Endothelial cell of umbilical vein (primary cell): ENCODE results near the gene CD200. TPM values are rescaled to one million over a fixed set of nuclear protein-coding genes. Genes with fewer than 3 reads are reported as not detected.

ENCODE experiments used
- BruUV-seq: library from RNA; stranded (reverse); fragments of 400-500 nt; replicated peaks from 2 replicates; lab custom pipeline; 2021; lab: Mats Ljungman, UMichigan
- CTCF ChIA-PET: fragments of 300-600, 350-600 bp; sonication (Branson Sonifier 250); formaldehyde crosslinking; loops from one replicate; lab custom pipeline; 2021; ENCODE audit warnings: antibody characterized with exemption, inconsistent platforms; lab: Charles Lee
- POLR2A ChIA-PET: fragments of 300-600, 350-600 bp; sonication (Branson Sonifier 250); formaldehyde crosslinking; loops from one replicate; lab custom pipeline; 2021; ENCODE audit warnings: antibody characterized with exemption, inconsistent platforms; lab: Charles Lee
- DNase-seq: peaks from one replicate; pipeline ENCODE4 v3.0.0-alpha.2; 2011; ENCODE audit warnings: low read depth, low spot score
- FAIRE-seq: peaks from 2 replicates; lab custom pipeline; 2011; peaks lifted over from hg19 to GRCh38; lab: Jason Lieb, UNC
- H2AFZ ChIP-seq: 2 replicates; pipeline ENCODE4 v1.6.0; 2012; ENCODE audit warnings: low read depth, low read length, control low read depth, inconsistent platforms
- H3K27ac ChIP-seq: 2 replicates; pipeline ENCODE4 v1.5.1; 2011; ENCODE audit warnings: low read depth, mild to moderate bottlenecking, control low read depth, low read length, moderate library complexity; ENCODE audit not compliant: insufficient read depth
- H3K27me3 ChIP-seq, 2 experiments: 2 replicates each; pipeline versions ENCODE4 v1.6.0 to v1.6.1; 2011; ENCODE audit warnings: low read length in 2 of 2, mixed read lengths in 1 of 2; ENCODE audit not compliant: control insufficient read depth in 2 of 2, insufficient read depth in 2 of 2
- H3K36me3 ChIP-seq, 2 experiments: 2 replicates in 1 of 2; 3 replicates in 1 of 2; pipeline ENCODE4 v1.5.1; 2011; ENCODE audit warnings: low read length in 2 of 2, mild to moderate bottlenecking in 1 of 2, moderate library complexity in 1 of 2; ENCODE audit not compliant: control insufficient read depth in 2 of 2, insufficient read depth in 2 of 2; ENCODE audit errors: extremely low read depth in 1 of 2
- H3K4me1 ChIP-seq: 3 replicates; pipeline ENCODE4 v1.5.1; 2011; ENCODE audit warnings: mild to moderate bottlenecking, low read length; ENCODE audit not compliant: control insufficient read depth, insufficient read depth; ENCODE audit errors: extremely low read depth
- H3K4me2 ChIP-seq: 2 replicates; pipeline ENCODE4 v1.6.1; 2011; ENCODE audit warnings: low read length, control low read depth, mixed read lengths; ENCODE audit not compliant: insufficient read depth
- H3K4me3 ChIP-seq, 3 experiments: fragments of 200-600 bp in 1 of 3; sonication (generic), shearing (Covaris generic) in 1 of 3; replicated peaks in 1 of 3; 2 replicates each; pipeline ENCODE4 v1.5.1; 2011 to 2016; ENCODE audit warnings: control low read depth in 3 of 3, low read length in 3 of 3, mild to moderate bottlenecking in 2 of 3, inconsistent platforms in 1 of 3, low read depth in 1 of 3, moderate library complexity in 1 of 3; ENCODE audit not compliant: insufficient read depth in 1 of 3
- H3K79me2 ChIP-seq: 2 replicates; pipeline ENCODE4 v1.6.0; 2012; ENCODE audit warnings: low read length, inconsistent platforms; ENCODE audit not compliant: control insufficient read depth, insufficient read depth
- H3K9ac ChIP-seq: replicated peaks from 2 replicates; pipeline ENCODE3; 2011; ENCODE audit warnings: low read length, control low read depth; ENCODE audit not compliant: insufficient read depth; ENCODE audit errors: extremely low read depth
- H3K9me1 ChIP-seq: replicated peaks from 3 replicates; pipeline ENCODE4 v1.6.0; 2011; ENCODE audit warnings: mild to moderate bottlenecking, low read length; ENCODE audit not compliant: control insufficient read depth, insufficient read depth; ENCODE audit errors: extremely low read depth
- H3K9me3 ChIP-seq: replicated peaks from 2 replicates; pipeline ENCODE4 v1.5.1; 2012; ENCODE audit warnings: low read length, inconsistent platforms; ENCODE audit not compliant: control insufficient read depth, insufficient read depth
- H4K20me1 ChIP-seq: replicated peaks from 2 replicates; pipeline ENCODE3; 2011; ENCODE audit warnings: mild to moderate bottlenecking, low read length; ENCODE audit not compliant: control insufficient read depth, insufficient read depth; ENCODE audit errors: extremely low read depth
- CTCF ChIP-seq, 2 donors: IDR thresholded peaks; 1 replicate in 1 of 2; 2 replicates in 1 of 2; pipeline ENCODE4 v1.5.1; 2011; ENCODE audit warnings: low read length in 2 of 2, mild to moderate bottlenecking in 2 of 2, moderate library complexity in 2 of 2, control low read depth in 1 of 2, inconsistent platforms in 1 of 2, low read depth in 1 of 2; ENCODE audit not compliant: insufficient read depth in 1 of 2; ENCODE audit errors: extremely low read depth in 1 of 2
- EZH2 ChIP-seq: IDR thresholded peaks from 2 replicates; pipeline ENCODE4 v1.6.1; 2012; ENCODE audit warnings: borderline replicate concordance, low read depth, mild to moderate bottlenecking, moderate library complexity, low read length, inconsistent platforms; ENCODE audit not compliant: severe bottlenecking
- FOS ChIP-seq: IDR thresholded peaks from 2 replicates; pipeline ENCODE4 v1.6.1; 2011; ENCODE audit warnings: mild to moderate bottlenecking, low read length, moderate library complexity, borderline replicate concordance; ENCODE audit not compliant: insufficient read depth
- GATA2 ChIP-seq: IDR thresholded peaks from 2 replicates; pipeline ENCODE4 v1.7.0; 2011; ENCODE audit warnings: low read depth, mild to moderate bottlenecking, moderate library complexity, mixed read lengths, low read length; ENCODE audit not compliant: insufficient read length, insufficient read depth
- JUN ChIP-seq: IDR thresholded peaks from 2 replicates; pipeline ENCODE4 v1.6.1; 2011; ENCODE audit warnings: borderline replicate concordance, low read depth; ENCODE audit not compliant: insufficient read length, insufficient read depth
- MYC ChIP-seq: IDR thresholded peaks from one replicate; pipeline ENCODE4 v1.6.1; 2011; ENCODE audit warnings: mild to moderate bottlenecking, low read depth, low read length
- POLR2A ChIP-seq: IDR thresholded peaks from 2 replicates; pipeline ENCODE4 v1.6.1; 2012; ENCODE audit warnings: low read depth, mild to moderate bottlenecking, control low read depth, low read length
- POLR2AphosphoS5 ChIP-seq: IDR thresholded peaks from 2 replicates; pipeline ENCODE4 v1.6.1; 2012; ENCODE audit warnings: low read depth, mild to moderate bottlenecking, control low read depth, low read length, moderate library complexity; ENCODE audit not compliant: insufficient read depth
- dilution Hi-C: fragments of 300-500 bp; cut with MboI; formaldehyde crosslinking; loops from one replicate; pipeline ENCODE4 v1.15.0; 2019; ENCODE audit warnings: low sequenced_read_pairs; ENCODE audit not compliant: extremely low pct_ligation_motif_present
- intact Hi-C: fragments of 100-400 bp; cut with micrococcal nuclease; formaldehyde crosslinking; loops from one replicate; pipeline ENCODE4 v1.10.0; 2022
- polyA plus RNA-seq, 4 experiments: library from polyadenylated mRNA; depleted of rRNA in 3 of 4; stranded (reverse) in 3 of 4; unstranded in 1 of 4; fragments of >200 nt; gene quantifications; 2 replicates each; pipeline versions ENCODE4 v1.2.1 to v1.2.3, GENCODE V29; 2011 to 2012; ENCODE audit warnings: missing spikeins in 1 of 4
- total RNA-seq: library from RNA; stranded (reverse); gene quantifications from 2 replicates; pipeline ENCODE4 v1.2.3, GENCODE V29; 2021
- TF ChIP-seq, protein P1 (sequence below): IDR thresholded peaks from 2 replicates; pipeline ENCODE4 v1.6.1; 2011; ENCODE audit not compliant: insufficient read depth, insufficient read length

The CD200 gene
- total and polyA plus RNA-seq, 2 donors (not counting 3 experiments of a cell fraction or from before 2014, with no cell fraction given): 8.1 to 8.2 TPM

GRCh38 chr3:112365035-112365434, 32.1 kb downstream of the CD200 start:
- Histone ChIP-seq H3K4me2 (no peak overlapping the region), H3K27me3 (no peaks in the 10 kb centered on the region), H3K79me2 (no peaks in the 10 kb centered on the region), H3K9me1 (no peaks in the 10 kb centered on the region), H3K4me1 (peaks cover 4% of the 10 kb centered on the region), H3K36me3 (no peaks in the 10 kb centered on the region), H3K9me3 (no peaks in the 10 kb centered on the region), H3K4me3 (no peak overlapping the region), H3K9ac (no peak overlapping the region), H2AFZ (no peak overlapping the region), H3K27ac (no peak overlapping the region), H4K20me1 (no peaks in the 10 kb centered on the region)
- dilution Hi-C loops: no loop called here
- FAIRE-seq (no peak), DNase-seq (peak; percentile 36)
- intact Hi-C loops: no loop called here
- CTCF ChIA-PET: interaction anchor here (0.8 to 1.7 kb wide), 4 partner anchors 12 to 155 kb away, joined by 3 to 4 read pairs (median 4); partner anchors contain the start of gene CD200
- POLR2A ChIA-PET: no interaction called here
- no peak for TF ChIP-seq POLR2AphosphoS5
- TF ChIP-seq EZH2: no peak
- TF ChIP-seq POLR2A: no peak
- BruUV-seq: no TSS peak

- CTCF ChIA-PET: interaction anchor here (1.2 to 1.7 kb wide), 3 partner anchors 11 to 95 kb away, joined by 3 to 4 read pairs (median 4); partner anchors contain the start of gene CD200
- no peaks in the 10 kb centered on the region for H3K36me3 ChIP-seq
- POLR2A ChIA-PET: no interaction called here
- TF ChIP-seq GATA2 (no peak), FOS (no peak), JUN (no peak), MYC (no peak), POLR2A (no peak), POLR2AphosphoS5 (no peak), EZH2 (no peak), CTCF (IDR thresholded peaks at IDR 0.05; ENCODE audit: extremely low read depth in 1 of 2, insufficient read depth in 1 of 2, low read depth in 1 of 2, low read length in 2 of 2) (no peak)
- TF ChIP-seq, protein P1, sequence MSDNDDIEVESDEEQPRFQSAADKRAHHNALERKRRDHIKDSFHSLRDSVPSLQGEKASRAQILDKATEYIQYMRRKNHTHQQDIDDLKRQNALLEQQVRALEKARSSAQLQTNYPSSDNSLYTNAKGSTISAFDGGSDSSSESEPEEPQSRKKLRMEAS: no peak
- H4K20me1 ChIP-seq: no peaks in the 10 kb centered on the region
- no peak overlapping the region for H3K9ac ChIP-seq
- no peak overlapping the region for H2AFZ ChIP-seq
- no peak overlapping the region for H3K27ac ChIP-seq
- no peaks in the 10 kb centered on the region for H3K79me2 ChIP-seq
- H3K9me3 ChIP-seq: no peaks in the 10 kb centered on the region
- no TSS peak for BruUV-seq
- DNase-seq (peak; percentile 33), FAIRE-seq (no peak)
- dilution Hi-C loops: no loop called here
- peaks cover 4% of the 10 kb centered on the region for H3K4me1 ChIP-seq
- intact Hi-C loops: no loop called here
- H3K4me2 ChIP-seq: no peak overlapping the region
- H3K4me3 ChIP-seq: no peak overlapping the region
- H3K9me1 ChIP-seq: no peaks in the 10 kb centered on the region
- H3K27me3 ChIP-seq: no peaks in the 10 kb centered on the region
Observed at GRCh38 chr3:112365636-112366035, 32.7 kb downstream of the CD200 start.
